Smooth muscle cell of the coronary artery (primary cell): ENCODE measurements around the gene AGBL4. TPM values are rescaled to one million over a fixed set of nuclear protein-coding genes. Genes with fewer than 3 reads are reported as not detected.

ENCODE experiments used
- total RNA-seq: library from RNA; depleted of rRNA; stranded (reverse); fragments of >200 nt; gene quantifications from 2 replicates; pipeline ENCODE4 v1.2.3, GENCODE V29; 2014; ENCODE audit warnings: low replicate concordance

AGBL4 gene
- not detected in 2 replicates for total RNA-seq

GRCh38 chr1:50023292-50024159, at the start of gene AGBL4:
Gene AGBL4, minus strand, starts transcription at chr1:50023954.

GRCh38 chr1:48776393-48777218, 1247.1 kb downstream of the AGBL4 start, which contains the start of gene BEND5:
Gene BEND5, minus strand, starts transcription at chr1:48776891. Its CDS starts 60 bp downstream, at chr1:48776831.

Other genes with a start within 250 kb of the AGBL4 start
- not detected in 2 replicates for gene ELAVL4, start 85.0 kb upstream of the AGBL4 start, total RNA-seq